SK-N-SH treated with all-trans-retinoic acid at 6 μM for 48 hours (cell line): ENCODE data around the gene NTNG1.

Source experiments
- ATAC-seq: fragments of 200-7000 bp; cut with Tn5 transposase; 3 replicates; pipeline ENCODE4 v1.9.1; 2020; ENCODE audit warnings: mild to moderate bottlenecking, moderate library complexity
- ARNTL ChIP-seq: fragments of 450-650 bp; formaldehyde crosslinking; IDR thresholded peaks from 2 replicates; pipeline ENCODE4 v1.5.0; 2020; ENCODE audit warnings: low read depth, mild to moderate bottlenecking, moderate library complexity, borderline replicate concordance
- BACH2 ChIP-seq: fragments of 250-450 bp; sonication (Bioruptor Pico); IDR thresholded peaks from 2 replicates; pipeline ENCODE4 v1.9.0; 2021; ENCODE audit warnings: mild to moderate bottlenecking, borderline replicate concordance
- CSDC2 ChIP-seq: fragments of 250-450 bp; sonication (Bioruptor Pico); IDR thresholded peaks from 2 replicates; pipeline ENCODE4 v1.5.0; 2020; ENCODE audit warnings: mild to moderate bottlenecking, moderate library complexity
- ESRRG ChIP-seq: fragments of 250-450 bp; sonication (Bioruptor Pico); IDR thresholded peaks from 2 replicates; pipeline ENCODE4 v1.6.1; 2021; ENCODE audit warnings: mild to moderate bottlenecking
- GLIS3 ChIP-seq: fragments of 250-450 bp; sonication (Bioruptor Pico); IDR thresholded peaks from 2 replicates; pipeline ENCODE4 v1.5.0; 2020; ENCODE audit warnings: mild to moderate bottlenecking, moderate library complexity
- ISL1 ChIP-seq: fragments of 250-450 bp; sonication (Bioruptor Pico); IDR thresholded peaks from 2 replicates; pipeline ENCODE4 v2.1.2; 2022; ENCODE audit warnings: mild to moderate bottlenecking, moderate library complexity
- OSR1 ChIP-seq: fragments of 250-450 bp; sonication (Bioruptor Pico); IDR thresholded peaks from 2 replicates; pipeline ENCODE4 v1.8.0; 2022; ENCODE audit warnings: moderate library complexity, mild to moderate bottlenecking, inconsistent platforms
- PATZ1 ChIP-seq: fragments of 250-450 bp; sonication (Bioruptor Pico); IDR thresholded peaks from 2 replicates; pipeline ENCODE4 v1.8.0; 2020; ENCODE audit warnings: mild to moderate bottlenecking, moderate library complexity, borderline replicate concordance
- POU6F1 ChIP-seq: fragments of 250-450 bp; sonication (Bioruptor Pico); IDR thresholded peaks from 2 replicates; pipeline ENCODE4 v1.8.0; 2021; ENCODE audit warnings: low read depth, mild to moderate bottlenecking, moderate library complexity, borderline replicate concordance
- RARB ChIP-seq: fragments of 250-450 bp; sonication (Bioruptor Pico); IDR thresholded peaks from 2 replicates; pipeline ENCODE4 v1.8.0; 2021; ENCODE audit warnings: mild to moderate bottlenecking, moderate library complexity
- SNAI2 ChIP-seq: fragments of 250-450 bp; sonication (Bioruptor Pico); IDR thresholded peaks from 2 replicates; pipeline ENCODE4 v1.5.0; 2020; ENCODE audit warnings: mild to moderate bottlenecking, moderate library complexity
- TCF4 ChIP-seq: fragments of 250-450 bp; sonication (Bioruptor Pico); IDR thresholded peaks from 2 replicates; pipeline ENCODE4 v1.8.0; 2021; ENCODE audit warnings: mild to moderate bottlenecking, moderate library complexity, borderline replicate concordance
- ZC3H10 ChIP-seq: fragments of 250-450 bp; sonication (Bioruptor Pico); IDR thresholded peaks from 2 replicates; pipeline ENCODE4 v1.5.1; 2021; ENCODE audit warnings: mild to moderate bottlenecking, moderate library complexity
- ZFP3 ChIP-seq: fragments of 250-450 bp; sonication (Bioruptor Pico); IDR thresholded peaks from 2 replicates; pipeline ENCODE4 v1.5.0; 2020; ENCODE audit warnings: mild to moderate bottlenecking, moderate library complexity
- ZFP30 ChIP-seq: fragments of 450-650 bp; formaldehyde crosslinking; IDR thresholded peaks from 2 replicates; pipeline ENCODE4 v1.5.0; 2022; ENCODE audit warnings: mild to moderate bottlenecking, moderate library complexity
- ZNF565 ChIP-seq: fragments of 450-650 bp; formaldehyde crosslinking; conservative IDR thresholded peaks from 2 replicates; pipeline ENCODE4 v1.5.0; 2020; ENCODE audit warnings: low read depth, mild to moderate bottlenecking, moderate library complexity
- ZNF8 ChIP-seq: fragments of 450-650 bp; formaldehyde crosslinking; IDR thresholded peaks from 2 replicates; pipeline ENCODE4 v1.5.0; 2020; ENCODE audit warnings: mild to moderate bottlenecking, moderate library complexity
- TF ChIP-seq, protein P1 (sequence below): fragments of 250-450 bp; sonication (Bioruptor Pico); IDR thresholded peaks from 2 replicates; pipeline ENCODE4 v1.5.1; 2020; ENCODE audit warnings: low read depth, mild to moderate bottlenecking, moderate library complexity
- TF ChIP-seq, protein P2 (sequence below): fragments of 250-450 bp; sonication (Bioruptor Pico); IDR thresholded peaks from 2 replicates; pipeline ENCODE4 v1.5.1; 2021; ENCODE audit warnings: mild to moderate bottlenecking, moderate library complexity
- TF ChIP-seq, protein P3 (sequence below): fragments of 250-450 bp; sonication (Bioruptor Pico); IDR thresholded peaks from 2 replicates; pipeline ENCODE4 v1.5.0; 2020; ENCODE audit warnings: mild to moderate bottlenecking, moderate library complexity

The NTNG1 gene

GRCh38 chr1:107298526-107298925 lies 157.7 kb downstream of the NTNG1 start:
- ATAC-seq: no peak

DNA sequence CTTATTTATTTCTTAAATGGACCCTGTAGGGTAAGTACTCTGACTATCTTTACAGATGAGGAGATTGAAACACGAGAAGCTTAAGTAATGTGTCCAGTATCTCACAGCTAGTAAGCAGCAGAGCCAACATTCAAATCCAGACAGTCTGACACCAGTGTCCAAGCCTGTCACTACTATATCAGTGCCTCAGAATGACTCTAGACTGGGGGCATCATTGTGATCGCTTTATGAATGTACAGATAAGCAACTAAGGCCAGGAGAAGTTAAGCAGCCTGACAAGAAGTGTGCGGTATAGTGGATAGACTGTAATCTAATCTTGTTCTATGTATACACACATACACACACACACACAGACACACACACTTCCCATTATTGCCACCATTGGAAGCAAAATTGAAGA lies 158.7 kb downstream of the NTNG1 start:
- no peak for TF ChIP-seq ESRRG
- TF ChIP-seq OSR1 (CRISPR knock-in tag): no peak
- no peak for TF ChIP-seq ZNF565 (CRISPR knock-in tag)
- TF ChIP-seq ZNF8: no peak
- TF ChIP-seq, protein P1, sequence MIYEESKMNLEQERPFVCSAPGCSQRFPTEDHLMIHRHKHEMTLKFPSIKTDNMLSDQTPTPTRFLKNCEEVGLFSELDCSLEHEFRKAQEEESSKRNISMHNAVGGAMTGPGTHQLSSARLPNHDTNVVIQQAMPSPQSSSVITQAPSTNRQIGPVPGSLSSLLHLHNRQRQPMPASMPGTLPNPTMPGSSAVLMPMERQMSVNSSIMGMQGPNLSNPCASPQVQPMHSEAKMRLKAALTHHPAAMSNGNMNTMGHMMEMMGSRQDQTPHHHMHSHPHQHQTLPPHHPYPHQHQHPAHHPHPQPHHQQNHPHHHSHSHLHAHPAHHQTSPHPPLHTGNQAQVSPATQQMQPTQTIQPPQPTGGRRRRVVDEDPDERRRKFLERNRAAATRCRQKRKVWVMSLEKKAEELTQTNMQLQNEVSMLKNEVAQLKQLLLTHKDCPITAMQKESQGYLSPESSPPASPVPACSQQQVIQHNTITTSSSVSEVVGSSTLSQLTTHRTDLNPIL (CRISPR knock-in tag): no peak
- TF ChIP-seq BACH2 (CRISPR knock-in tag): no peak
- TF ChIP-seq, all 23 proteins: peak for 0
- no peak for ATAC-seq

More at GRCh38 chr1:107298526-107298925, 157.7 kb downstream of the NTNG1 start:
- no peak for TF ChIP-seq GLIS3 (CRISPR knock-in tag)
- TF ChIP-seq OSR1 (CRISPR knock-in tag): no peak
- no peak for TF ChIP-seq TCF4 (CRISPR knock-in tag)
- TF ChIP-seq ZFP3 (CRISPR knock-in tag): no peak
- TF ChIP-seq ZNF8: no peak
- no peak for TF ChIP-seq ZFP30
- TF ChIP-seq ARNTL: no peak
- no peak for TF ChIP-seq ESRRG
- TF ChIP-seq CSDC2 (CRISPR knock-in tag): no peak
- no peak for TF ChIP-seq ZC3H10 (CRISPR knock-in tag)
- TF ChIP-seq, protein P2, sequence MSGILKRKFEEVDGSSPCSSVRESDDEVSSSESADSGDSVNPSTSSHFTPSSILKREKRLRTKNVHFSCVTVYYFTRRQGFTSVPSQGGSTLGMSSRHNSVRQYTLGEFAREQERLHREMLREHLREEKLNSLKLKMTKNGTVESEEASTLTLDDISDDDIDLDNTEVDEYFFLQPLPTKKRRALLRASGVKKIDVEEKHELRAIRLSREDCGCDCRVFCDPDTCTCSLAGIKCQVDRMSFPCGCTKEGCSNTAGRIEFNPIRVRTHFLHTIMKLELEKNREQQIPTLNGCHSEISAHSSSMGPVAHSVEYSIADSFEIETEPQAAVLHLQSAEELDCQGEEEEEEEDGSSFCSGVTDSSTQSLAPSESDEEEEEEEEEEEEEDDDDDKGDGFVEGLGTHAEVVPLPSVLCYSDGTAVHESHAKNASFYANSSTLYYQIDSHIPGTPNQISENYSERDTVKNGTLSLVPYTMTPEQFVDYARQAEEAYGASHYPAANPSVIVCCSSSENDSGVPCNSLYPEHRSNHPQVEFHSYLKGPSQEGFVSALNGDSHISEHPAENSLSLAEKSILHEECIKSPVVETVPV (CRISPR knock-in tag): no peak
- TF ChIP-seq ISL1 (CRISPR knock-in tag): no peak

DNA sequence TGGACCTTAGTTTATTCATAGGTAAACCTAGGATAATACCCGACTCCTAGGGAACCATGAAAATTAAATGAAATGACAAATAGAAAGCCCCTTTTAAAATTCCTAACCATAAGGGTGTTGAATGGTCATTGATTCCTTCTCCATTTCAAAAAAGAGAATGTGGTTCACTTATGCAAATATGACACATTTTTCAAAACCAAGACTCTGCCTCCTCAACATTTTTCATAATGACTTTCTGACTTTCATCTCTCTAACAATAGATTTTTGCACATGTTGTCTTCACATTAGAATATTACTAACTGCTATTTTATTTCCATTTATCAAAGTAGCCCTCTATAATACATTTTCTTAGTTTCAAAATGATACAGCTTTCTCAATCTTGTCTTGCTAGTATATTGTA lies 169.1 kb downstream of the NTNG1 start:
- TF ChIP-seq BACH2 (CRISPR knock-in tag) (no peak), OSR1 (CRISPR knock-in tag) (no peak), CSDC2 (CRISPR knock-in tag) (no peak), PATZ1 (CRISPR knock-in tag) (no peak), ZC3H10 (CRISPR knock-in tag) (no peak), ESRRG (no peak), ZFP30 (no peak), SNAI2 (CRISPR knock-in tag) (no peak), POU6F1 (CRISPR knock-in tag) (no peak), RARB (CRISPR knock-in tag) (no peak)
- TF ChIP-seq, protein P1 (CRISPR knock-in tag): no peak
- TF ChIP-seq, protein P3, sequence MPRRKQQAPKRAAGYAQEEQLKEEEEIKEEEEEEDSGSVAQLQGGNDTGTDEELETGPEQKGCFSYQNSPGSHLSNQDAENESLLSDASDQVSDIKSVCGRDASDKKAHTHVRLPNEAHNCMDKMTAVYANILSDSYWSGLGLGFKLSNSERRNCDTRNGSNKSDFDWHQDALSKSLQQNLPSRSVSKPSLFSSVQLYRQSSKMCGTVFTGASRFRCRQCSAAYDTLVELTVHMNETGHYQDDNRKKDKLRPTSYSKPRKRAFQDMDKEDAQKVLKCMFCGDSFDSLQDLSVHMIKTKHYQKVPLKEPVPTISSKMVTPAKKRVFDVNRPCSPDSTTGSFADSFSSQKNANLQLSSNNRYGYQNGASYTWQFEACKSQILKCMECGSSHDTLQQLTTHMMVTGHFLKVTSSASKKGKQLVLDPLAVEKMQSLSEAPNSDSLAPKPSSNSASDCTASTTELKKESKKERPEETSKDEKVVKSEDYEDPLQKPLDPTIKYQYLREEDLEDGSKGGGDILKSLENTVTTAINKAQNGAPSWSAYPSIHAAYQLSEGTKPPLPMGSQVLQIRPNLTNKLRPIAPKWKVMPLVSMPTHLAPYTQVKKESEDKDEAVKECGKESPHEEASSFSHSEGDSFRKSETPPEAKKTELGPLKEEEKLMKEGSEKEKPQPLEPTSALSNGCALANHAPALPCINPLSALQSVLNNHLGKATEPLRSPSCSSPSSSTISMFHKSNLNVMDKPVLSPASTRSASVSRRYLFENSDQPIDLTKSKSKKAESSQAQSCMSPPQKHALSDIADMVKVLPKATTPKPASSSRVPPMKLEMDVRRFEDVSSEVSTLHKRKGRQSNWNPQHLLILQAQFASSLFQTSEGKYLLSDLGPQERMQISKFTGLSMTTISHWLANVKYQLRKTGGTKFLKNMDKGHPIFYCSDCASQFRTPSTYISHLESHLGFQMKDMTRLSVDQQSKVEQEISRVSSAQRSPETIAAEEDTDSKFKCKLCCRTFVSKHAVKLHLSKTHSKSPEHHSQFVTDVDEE (CRISPR knock-in tag): no peak
- ATAC-seq: no peak
